H1 (cell line): ENCODE data around the gene ST6GALNAC3. TPM values are rescaled to one million over a fixed set of nuclear protein-coding genes. Genes with fewer than 3 reads are reported as not detected.

Source experiments
- CHD2 ChIP-seq: IDR thresholded peaks from 2 replicates; pipeline ENCODE4 v1.6.1; 2012; ENCODE audit warnings: low read length, improper control_type of control experiment
- CTCF ChIP-seq, 3 experiments: IDR thresholded peaks; 1 replicate in 2 of 3; 2 replicates in 1 of 3; pipeline versions ENCODE4 v1.5.1 to v1.6.1; 2011; ENCODE audit warnings: low read length in 3 of 3, mild to moderate bottlenecking in 3 of 3, inconsistent platforms in 2 of 3, low read depth in 1 of 3, moderate library complexity in 1 of 3; ENCODE audit not compliant: insufficient read depth in 1 of 3; ENCODE audit errors: control extremely low read depth in 1 of 3
- E2F6 ChIP-seq: IDR thresholded peaks from 2 replicates; pipeline ENCODE4 v1.6.1; 2012; ENCODE audit warnings: inconsistent platforms
- GABPA ChIP-seq: IDR thresholded peaks from 2 replicates; pipeline ENCODE4 v1.6.1; 2011; ENCODE audit warnings: mild to moderate bottlenecking, low read length, moderate library complexity, borderline replicate concordance; ENCODE audit not compliant: insufficient read depth
- SAP30 ChIP-seq: fragments of 300-600 bp; sonication (generic); IDR thresholded peaks from 2 replicates; pipeline ENCODE4 v1.7.1; 2012; ENCODE audit warnings: low read length, moderate library complexity, mild to moderate bottlenecking, inconsistent platforms; ENCODE audit not compliant: insufficient read depth, insufficient replicate concordance
- polyA plus RNA-seq, 7 experiments: library from polyadenylated mRNA; depleted of rRNA in 3 of 7; stranded (reverse) in 5 of 7; unstranded in 2 of 7; fragments of >200 nt in 5 of 7; fragments of 200-250 nt in 2 of 7; gene quantifications; 1 replicate in 5 of 7; 2 replicates in 1 of 7; 4 replicates in 1 of 7; pipeline versions ENCODE4 v1.2.1 to v1.2.3, GENCODE V29; 2011 to 2013; ENCODE audit warnings: missing spikeins in 2 of 7, mixed read lengths in 2 of 7
- total RNA-seq: library from RNA; stranded (reverse); fragmentation: NEBNext Ultra II Directional; extraction: Animal tissue kit (Norgen Biotek cat#: 25700); gene quantifications from 2 replicates; pipeline ENCODE4 v1.2.1, GENCODE V29; 2021

ST6GALNAC3 gene
- total and polyA plus RNA-seq, 2 of the 8 experiments (the other 6 are each of a cell fraction or from before 2014, with no cell fraction given): 4.9 to 19.0 TPM

DNA sequence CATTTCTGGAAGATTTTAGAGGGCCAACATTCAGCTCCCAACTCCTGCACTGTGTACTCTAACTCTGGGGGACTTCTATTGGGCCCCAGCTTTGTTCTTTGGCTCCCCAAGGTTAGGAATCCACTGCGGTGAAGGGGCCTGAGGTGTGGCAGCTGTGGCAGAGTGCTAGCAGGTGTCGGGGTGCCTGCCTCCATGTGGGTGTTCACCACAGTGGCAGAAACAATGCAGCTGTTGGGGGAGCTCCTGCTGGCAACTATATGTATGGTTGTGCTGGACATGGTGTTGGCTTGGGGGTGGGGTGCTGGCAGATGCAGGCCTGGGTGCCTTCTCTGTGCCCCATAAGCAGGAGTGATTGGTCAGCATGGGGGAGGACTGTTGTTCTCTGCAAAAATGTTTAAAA is 95.5 kb downstream of the ST6GALNAC3 start (continued):
- TF ChIP-seq CTCF (IDR thresholded peaks at IDR 0.05; ENCODE audit: control extremely low read depth in 1 of 3, insufficient read depth in 1 of 3, low read depth in 1 of 3, low read length in 3 of 3): no peak
- TF ChIP-seq E2F6: no peak
- no peak for TF ChIP-seq CHD2
- no peak for TF ChIP-seq SAP30
- no peak for TF ChIP-seq GABPA
